ENCODE results near the gene LHFPL4.
A peak's percentile ranks its signal among the peaks of the same experiment; 100 is the strongest.
"Not testable (repeated sequence)": the region's sequence is repeated elsewhere in the genome, so short reads cannot be mapped to it uniquely, and the experiment has no call there.

LHFPL4 gene

GRCh38 chr3:9500108-9501050 is 53.2 kb downstream of the LHFPL4 start:
- Histone ChIP-seq H3K9ac (ENCODE audit: low read depth, low read length) (peak overlapping the region; percentile 28), H3K9me3 (ENCODE audit: insufficient read depth, low read depth, low read length) (no peaks in the 10 kb centered on the region), H3K4me3 (ENCODE audit: low read length) (peak overlapping the region; percentile 70), H3K27me3 (ENCODE audit: insufficient read depth, low read length) (peaks cover 29% of the 10 kb centered on the region), H3K4me1 (ENCODE audit: insufficient read depth, low read length) (peaks cover 5% of the 10 kb centered on the region; the same call in 1 of the 2 replicates), H3K36me3 (ENCODE audit: insufficient read depth, low read length) (no peaks in the 10 kb centered on the region), H3K27ac (ENCODE audit: low read depth, low read length) (no peak overlapping the region)
- WGBS, result 4% methylated on average over 33 of the region's 39 CpGs

GRCh38 chr3:9499455-9500107 is 54.0 kb downstream of the LHFPL4 start:
- H3K4me1 ChIP-seq (ENCODE audit: insufficient read depth, low read length), result peaks cover 5% of the 10 kb centered on the region; the same call in 1 of the 2 replicates
- H3K4me3 ChIP-seq (ENCODE audit: low read length), result peak overlapping the region; percentile 70
- no peaks in the 10 kb centered on the region for H3K36me3 ChIP-seq (ENCODE audit: insufficient read depth, low read length)
- H3K27me3 ChIP-seq (ENCODE audit: insufficient read depth, low read length), result peaks cover 35% of the 10 kb centered on the region
- H3K27ac ChIP-seq (ENCODE audit: low read depth, low read length), result no peak overlapping the region
- H3K9ac ChIP-seq (ENCODE audit: low read depth, low read length), result peak overlapping the region; percentile 28
- no peaks in the 10 kb centered on the region for H3K9me3 ChIP-seq (ENCODE audit: insufficient read depth, low read depth, low read length)
- 38% methylated on average over 19 of the region's 19 CpGs for WGBS

- no peak overlapping the region for H3K4me3 ChIP-seq (ENCODE audit: low read length)
- peaks cover 5% of the 10 kb centered on the region; the same call in 1 of the 2 replicates for H3K4me1 ChIP-seq (ENCODE audit: insufficient read depth, low read length)
- peaks cover 41% of the 10 kb centered on the region for H3K27me3 ChIP-seq (ENCODE audit: insufficient read depth, low read length)
- 94% methylated on average over 6 of the region's 6 CpGs for WGBS
- no peak overlapping the region for H3K9ac ChIP-seq (ENCODE audit: low read depth, low read length)
- no peaks in the 10 kb centered on the region for H3K36me3 ChIP-seq (ENCODE audit: insufficient read depth, low read length)
- H3K27ac ChIP-seq (ENCODE audit: low read depth, low read length), result no peak overlapping the region
- no peaks in the 10 kb centered on the region for H3K9me3 ChIP-seq (ENCODE audit: insufficient read depth, low read depth, low read length)
Observed at GRCh38 chr3:9498781-9499180, 54.8 kb downstream of the LHFPL4 start.

GRCh38 chr3:9497821-9498565 is 55.6 kb downstream of the LHFPL4 start:
- WGBS, result 84% methylated on average over 8 of the region's 8 CpGs
- Histone ChIP-seq H3K9me3 (ENCODE audit: insufficient read depth, low read depth, low read length) (no peaks in the 10 kb centered on the region), H3K9ac (ENCODE audit: low read depth, low read length) (no peak overlapping the region), H3K36me3 (ENCODE audit: insufficient read depth, low read length) (no peaks in the 10 kb centered on the region), H3K4me3 (ENCODE audit: low read length) (no peak overlapping the region), H3K27me3 (ENCODE audit: insufficient read depth, low read length) (peaks cover 49% of the 10 kb centered on the region), H3K27ac (ENCODE audit: low read depth, low read length) (no peak overlapping the region), H3K4me1 (ENCODE audit: insufficient read depth, low read length) (peaks cover 5% of the 10 kb centered on the region; the same call in 1 of the 2 replicates)

GRCh38 chr3:9496893-9497292 is 56.7 kb downstream of the LHFPL4 start:
- H3K4me1 ChIP-seq (ENCODE audit: insufficient read depth, low read length), result peaks cover 5% of the 10 kb centered on the region; the same call in 1 of the 2 replicates
- peaks cover 59% of the 10 kb centered on the region for H3K27me3 ChIP-seq (ENCODE audit: insufficient read depth, low read length)
- H3K9me3 ChIP-seq (ENCODE audit: insufficient read depth, low read depth, low read length), result no peaks in the 10 kb centered on the region
- no peak overlapping the region for H3K9ac ChIP-seq (ENCODE audit: low read depth, low read length)
- H3K36me3 ChIP-seq (ENCODE audit: insufficient read depth, low read length), result no peaks in the 10 kb centered on the region
- whole genome bisulfite sequencing, result 84% methylated on average over 6 of the region's 6 CpGs
- no peak overlapping the region for H3K27ac ChIP-seq (ENCODE audit: low read depth, low read length)
- no peak overlapping the region for H3K4me3 ChIP-seq (ENCODE audit: low read length)

GRCh38 chr3:9494036-9494435 is 59.6 kb downstream of the LHFPL4 start:
- H3K27ac ChIP-seq (ENCODE audit: low read depth, low read length); H3K36me3 ChIP-seq (ENCODE audit: insufficient read depth, low read length); H3K9ac ChIP-seq (ENCODE audit: low read depth, low read length); H3K9me3 ChIP-seq (ENCODE audit: insufficient read depth, low read depth, low read length); H3K4me1 ChIP-seq (ENCODE audit: insufficient read depth, low read length); H3K4me3 ChIP-seq (ENCODE audit: low read length): not testable (repeated sequence)
- 95% methylated on average over 15 of the region's 15 CpGs for whole genome bisulfite sequencing
- H3K27me3 ChIP-seq (ENCODE audit: insufficient read depth, low read length), result peaks cover 55% of the 10 kb centered on the region

GRCh38 chr3:9491506-9491905 is 62.1 kb downstream of the LHFPL4 start:
- H3K9ac ChIP-seq (ENCODE audit: low read depth, low read length), result no peak overlapping the region
- H3K27me3 ChIP-seq (ENCODE audit: insufficient read depth, low read length), result peaks cover 46% of the 10 kb centered on the region
- 56% methylated on average over 3 of the region's 3 CpGs for WGBS
- H3K9me3 ChIP-seq (ENCODE audit: insufficient read depth, low read depth, low read length), result 0 out of 2 replicates have a peak, but pooled peaks cover 5% of the 10 kb centered on the region
- no peaks in the 10 kb centered on the region for H3K4me1 ChIP-seq (ENCODE audit: insufficient read depth, low read length)
- no peaks in the 10 kb centered on the region for H3K36me3 ChIP-seq (ENCODE audit: insufficient read depth, low read length)
- no peak overlapping the region for H3K27ac ChIP-seq (ENCODE audit: low read depth, low read length)
- H3K4me3 ChIP-seq (ENCODE audit: low read length), result no peak overlapping the region

GRCh38 chr3:9485248-9485647 is 68.4 kb downstream of the LHFPL4 start:
- WGBS, result 95% methylated on average over 1 of the region's 1 CpG
- Histone ChIP-seq H3K27ac (ENCODE audit: low read depth, low read length) (no peak overlapping the region), H3K9ac (ENCODE audit: low read depth, low read length) (no peak overlapping the region), H3K4me3 (ENCODE audit: low read length) (no peak overlapping the region), H3K36me3 (ENCODE audit: insufficient read depth, low read length) (peaks cover 14% of the 10 kb centered on the region), H3K9me3 (ENCODE audit: insufficient read depth, low read depth, low read length) (0 out of 2 replicates have a peak, but pooled peaks cover 5% of the 10 kb centered on the region), H3K27me3 (ENCODE audit: insufficient read depth, low read length) (no peaks in the 10 kb centered on the region), H3K4me1 (ENCODE audit: insufficient read depth, low read length) (no peaks in the 10 kb centered on the region)

- H3K9me3 ChIP-seq (ENCODE audit: insufficient read depth, low read depth, low read length), result no peaks in the 10 kb centered on the region
- no peak overlapping the region for H3K4me3 ChIP-seq (ENCODE audit: low read length)
- no peaks in the 10 kb centered on the region for H3K27me3 ChIP-seq (ENCODE audit: insufficient read depth, low read length)
- H3K36me3 ChIP-seq (ENCODE audit: insufficient read depth, low read length), result peaks cover 63% of the 10 kb centered on the region
- no peaks in the 10 kb centered on the region for H3K4me1 ChIP-seq (ENCODE audit: insufficient read depth, low read length)
- H3K27ac ChIP-seq (ENCODE audit: low read depth, low read length), result no peak overlapping the region
- no peak overlapping the region for H3K9ac ChIP-seq (ENCODE audit: low read depth, low read length)
- no CpG with 5 or more reads among the region's 1 CpG for WGBS
Observed at GRCh38 chr3:9480265-9480664, 73.4 kb downstream of the LHFPL4 start.

- H3K27me3 ChIP-seq (ENCODE audit: insufficient read depth, low read length), result no peaks in the 10 kb centered on the region
- no peaks in the 10 kb centered on the region for H3K9me3 ChIP-seq (ENCODE audit: insufficient read depth, low read depth, low read length)
- no peak overlapping the region for H3K4me3 ChIP-seq (ENCODE audit: low read length)
- WGBS, result 97% methylated on average over 5 of the region's 5 CpGs
- H3K36me3 ChIP-seq (ENCODE audit: insufficient read depth, low read length), result peaks cover 94% of the 10 kb centered on the region
- H3K9ac ChIP-seq (ENCODE audit: low read depth, low read length), result no peak overlapping the region
- H3K27ac ChIP-seq (ENCODE audit: low read depth, low read length), result no peak overlapping the region
- no peaks in the 10 kb centered on the region for H3K4me1 ChIP-seq (ENCODE audit: insufficient read depth, low read length)
Observed at GRCh38 chr3:9476935-9477334, 76.7 kb downstream of the LHFPL4 start.

GRCh38 chr3:9474482-9474881 is 79.1 kb downstream of the LHFPL4 start:
- peaks cover 99% of the 10 kb centered on the region for H3K36me3 ChIP-seq (ENCODE audit: insufficient read depth, low read length)
- H3K4me1 ChIP-seq (ENCODE audit: insufficient read depth, low read length), result no peaks in the 10 kb centered on the region
- no peak overlapping the region for H3K4me3 ChIP-seq (ENCODE audit: low read length)
- H3K27ac ChIP-seq (ENCODE audit: low read depth, low read length), result no peak overlapping the region
- H3K9ac ChIP-seq (ENCODE audit: low read depth, low read length), result no peak overlapping the region
- no peaks in the 10 kb centered on the region for H3K9me3 ChIP-seq (ENCODE audit: insufficient read depth, low read depth, low read length)
- 97% methylated on average over 6 of the region's 6 CpGs for WGBS
- H3K27me3 ChIP-seq (ENCODE audit: insufficient read depth, low read length), result no peaks in the 10 kb centered on the region
